K562 (cell line): ENCODE results near the gene STK4. TPM values are rescaled to one million over a fixed set of nuclear protein-coding genes. Genes with fewer than 3 reads are reported as not detected.
"Not testable (repeated sequence)": the region's sequence is repeated elsewhere in the genome, so short reads cannot be mapped to it uniquely, and the experiment has no call there.

Experiments used
- ATAC-seq: fragments of 200-7000 bp; cut with Tn5 transposase; 3 replicates; pipeline ENCODE4 v1.9.1; 2020; ENCODE audit warnings: moderate library complexity
- BruUV-seq: library from RNA; stranded (reverse); fragments of 400-500 nt; replicated peaks from 2 replicates; lab custom pipeline; 2021; lab: Mats Ljungman, UMichigan
- CTCF ChIA-PET: fragments of 300-600 bp; formaldehyde crosslinking; extraction: SDS; loops from one replicate; lab custom pipeline; 2021; ENCODE audit warnings: low intra/inter-chr PET ratio; lab: Yijun Ruan, JAX
- POLR2A ChIA-PET: fragments of 300-600, 350-650 bp; sonication (Branson Sonifier 250); formaldehyde crosslinking; extraction: SDS; loops from one replicate; lab custom pipeline; 2021; ENCODE audit warnings: antibody characterized with exemption, inconsistent platforms; lab: Yijun Ruan, JAX
- DNase-seq, 4 experiments: peaks; one replicate each; pipeline versions ENCODE4 v3.0.0 to v3.0.0-alpha.2; 2011 to 2018; ENCODE audit warnings: low spot score in 3 of 4, mixed read lengths in 3 of 4; ENCODE audit errors: extremely low read depth in 1 of 4
- FAIRE-seq: peaks from 2 replicates; lab custom pipeline; 2011; peaks lifted over from hg19 to GRCh38; lab: Jason Lieb, UNC
- H2AFZ ChIP-seq: 2 replicates; pipeline ENCODE4 v1.6.0; 2011; ENCODE audit warnings: low read depth, low read length, control low read depth, inconsistent platforms
- H3K27ac ChIP-seq: fragments of 200-600 bp; 3 replicates; pipeline ENCODE4 v1.8.0; 2011; ENCODE audit warnings: low read depth, mild to moderate bottlenecking, control low read depth, inconsistent platforms, low read length, moderate library complexity, mixed read lengths; ENCODE audit errors: extremely low read depth
- H3K27me3 ChIP-seq, 2 experiments: fragments of 300-600 bp in 1 of 2; 2 replicates in 1 of 2; 3 replicates in 1 of 2; pipeline versions ENCODE4 v1.6.0 to v1.8.0; 2011; ENCODE audit warnings: inconsistent platforms in 2 of 2, low read length in 2 of 2, mild to moderate bottlenecking in 1 of 2, mixed read lengths in 1 of 2, moderate library complexity in 1 of 2; ENCODE audit not compliant: control insufficient read depth in 2 of 2, insufficient read depth in 2 of 2
- H3K36me3 ChIP-seq: fragments of 300-600 bp; 3 replicates; pipeline ENCODE4 v1.8.0; 2011; ENCODE audit warnings: mild to moderate bottlenecking, low read length, inconsistent platforms; ENCODE audit not compliant: control insufficient read depth, insufficient read depth
- H3K4me1 ChIP-seq, 2 experiments: fragments of 200-600 bp in 1 of 2; replicated peaks in 1 of 2; 2 replicates in 1 of 2; 3 replicates in 1 of 2; pipeline versions ENCODE4 v1.5.1 to v1.8.0; 2011; ENCODE audit warnings: inconsistent platforms in 2 of 2, low read length in 2 of 2, mild to moderate bottlenecking in 1 of 2, mixed read lengths in 1 of 2, moderate library complexity in 1 of 2; ENCODE audit not compliant: control insufficient read depth in 2 of 2, insufficient read depth in 2 of 2
- H3K4me2 ChIP-seq: 2 replicates; pipeline ENCODE4 v1.6.1; 2011; ENCODE audit warnings: low read length, control low read depth, inconsistent platforms, mixed read lengths; ENCODE audit not compliant: insufficient read depth
- H3K4me3 ChIP-seq: fragments of 200-600 bp; sonication (generic), shearing (Covaris generic); 2 replicates; pipeline ENCODE4 v1.5.1; 2016; ENCODE audit warnings: control low read depth, inconsistent platforms
- H3K79me2 ChIP-seq: fragments of 200-600 bp; 3 replicates; pipeline ENCODE4 v1.8.0; 2011; ENCODE audit warnings: low read length, inconsistent platforms; ENCODE audit not compliant: control insufficient read depth, insufficient read depth
- H3K9ac ChIP-seq, 2 experiments: 2 replicates each; pipeline versions ENCODE4 v1.6.0 to v1.6.1; 2011; ENCODE audit warnings: low read depth in 2 of 2, low read length in 2 of 2, control low read depth in 1 of 2, inconsistent platforms in 1 of 2, mild to moderate bottlenecking in 1 of 2, mixed read lengths in 1 of 2; ENCODE audit not compliant: insufficient read depth in 1 of 2
- H3K9me1 ChIP-seq: one replicate; pipeline ENCODE4 v1.6.0; 2011; ENCODE audit warnings: inconsistent platforms, mild to moderate bottlenecking, low read length, moderate library complexity; ENCODE audit not compliant: control insufficient read depth, insufficient read depth
- H3K9me3 ChIP-seq: replicated peaks from 2 replicates; pipeline ENCODE4 v1.5.1; 2011; ENCODE audit warnings: low read depth, low read length, inconsistent platforms; ENCODE audit not compliant: control insufficient read depth, insufficient read depth
- H4K20me1 ChIP-seq: replicated peaks from 2 replicates; pipeline ENCODE4 v1.6.1; 2011; ENCODE audit warnings: low read length, inconsistent platforms, mixed read lengths; ENCODE audit not compliant: control insufficient read depth, insufficient read depth
- CBFA2T2 ChIP-seq: fragments of 450-650 bp; conservative IDR thresholded peaks from 2 replicates; pipeline ENCODE4 v1.6.1; 2017; ENCODE audit warnings: mild to moderate bottlenecking
- DDX20 ChIP-seq: fragments of 450-650 bp; IDR thresholded peaks from 2 replicates; pipeline ENCODE4 v1.6.1; 2016; ENCODE audit warnings: missing genetic modification characterization, low read depth, mild to moderate bottlenecking, missing compliant biosample characterization, moderate library complexity
- RUNX1 ChIP-seq: sonication (generic); IDR thresholded peaks from 2 replicates; pipeline ENCODE4 v1.6.1; 2016; ENCODE audit warnings: antibody characterized with exemption, low read depth
- SIN3B ChIP-seq: fragments of 450-650 bp; IDR thresholded peaks from 2 replicates; pipeline ENCODE4 v1.6.1; 2017; ENCODE audit warnings: low read depth, mild to moderate bottlenecking, moderate library complexity
- TAF15 ChIP-seq: fragments of 200-400 bp; formaldehyde crosslinking; IDR thresholded peaks from 2 replicates; pipeline ENCODE4 v1.6.1; 2017; ENCODE audit warnings: mild to moderate bottlenecking, low read depth, low read length, moderate library complexity
- TAF9B ChIP-seq: fragments of 450-650 bp; IDR thresholded peaks from 2 replicates; pipeline ENCODE4 v1.6.1; 2018; ENCODE audit warnings: mild to moderate bottlenecking; ENCODE audit not compliant: partially characterized antibody
- TOE1 ChIP-seq, 2 experiments: fragments of 450-650 bp in 1 of 2; sonication (generic) in 1 of 2; formaldehyde crosslinking in 1 of 2; IDR thresholded peaks; 2 replicates each; pipeline versions ENCODE4 v1.7.1 to v1.8.0; 2016 to 2022; ENCODE audit warnings: borderline replicate concordance in 2 of 2, mild to moderate bottlenecking in 2 of 2, antibody characterized with exemption in 1 of 2, inconsistent platforms in 1 of 2, low read depth in 1 of 2, missing genetic modification reagents in 1 of 2, moderate library complexity in 1 of 2
- ZFP1 ChIP-seq: fragments of 450-650 bp; formaldehyde crosslinking; IDR thresholded peaks from 2 replicates; pipeline ENCODE4 v1.4.0; 2020; ENCODE audit warnings: mild to moderate bottlenecking, mixed read lengths
- ZNF140 ChIP-seq: fragments of 250-450 bp; sonication (Bioruptor Pico); IDR thresholded peaks from 2 replicates; pipeline ENCODE4 v1.8.0; 2021; ENCODE audit warnings: moderate library complexity, mild to moderate bottlenecking, inconsistent platforms
- WGBS: fragments of 100-300 bp; shearing (Covaris generic); methylation state at CpG from one replicate; pipeline ENCODE4 v1.1.6; 2016; ENCODE audit warnings: low coverage, mixed read lengths; ENCODE audit not compliant: insufficient coverage; ENCODE audit errors: missing lambda C conversion rate; 5-methylcytosine and 5-hydroxymethylcytosine counted together
- in situ Hi-C: fragments of 300-500 bp; cut with MboI; formaldehyde crosslinking; loops from 4 replicates; pipeline ENCODE4 v1.15.0; 2018; ENCODE audit warnings: inconsistent platforms, mixed read lengths
- intact Hi-C: fragments of 100-400 bp; cut with micrococcal nuclease; formaldehyde crosslinking; loops from 2 replicates; pipeline ENCODE4 v1.14.2; 2022
- polyA plus RNA-seq, 8 experiments: library from polyadenylated mRNA; depleted of rRNA in 4 of 8; stranded (reverse) in 5 of 8; unstranded in 3 of 8; fragments of >200 nt; fragmentation: Nextera tagmentation in 2 of 8; fragmentation: Illumina TruSeq in 1 of 8; extraction: Ambion mirVana in 2 of 8; extraction: Trizol in 1 of 8; gene quantifications; 2 replicates each; pipeline versions ENCODE4 v1.2.1 to v1.2.3, GENCODE V29; 2011 to 2014; ENCODE audit warnings: inconsistent platforms in 1 of 8, missing spikeins in 1 of 8
- total RNA-seq, 7 experiments: library from RNA; depleted of rRNA in 6 of 7; stranded (reverse); fragments of >200 nt in 6 of 7; fragmentation: Illumina TruSeq in 2 of 7; extraction: Trizol in 2 of 7; gene quantifications; 2 replicates each; pipeline versions ENCODE4 v1.2.1 to v1.2.3, GENCODE V29; 2011 to 2021; ENCODE audit warnings: low replicate concordance in 1 of 7
- TF ChIP-seq, protein P1 (sequence below): fragments of 250-450 bp; sonication (Bioruptor Pico); IDR thresholded peaks from 2 replicates; pipeline ENCODE4 v1.4.0; 2020

Gene STK4
- total and polyA plus RNA-seq, 9 of the 15 experiments (the other 6 are each of a cell fraction or from before 2014, with no cell fraction given), result 11.9 to 30.6 (median 22.2) TPM

DNA sequence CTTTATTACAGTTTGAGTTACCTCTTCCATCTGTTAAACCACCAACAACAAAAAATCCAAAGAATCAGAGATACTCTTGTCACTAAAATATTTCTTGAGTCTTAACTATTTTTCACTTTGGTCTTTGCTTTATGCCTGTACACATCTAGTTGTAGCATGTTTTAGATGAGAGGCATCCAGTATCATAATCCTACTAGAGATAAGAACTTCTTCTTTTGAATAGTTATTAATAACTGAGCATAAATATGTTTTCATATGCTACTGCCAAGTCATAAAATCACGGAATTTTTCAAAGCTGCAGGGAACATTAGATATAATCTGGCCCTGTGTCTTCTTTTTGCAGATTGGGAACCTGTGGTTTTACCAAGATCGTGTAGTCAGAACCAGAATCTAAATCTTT is 55.3 kb downstream of the STK4 start:
- H3K4me3 ChIP-seq, result no peak overlapping the region
- FAIRE-seq, result no peak
- no peaks in the 10 kb centered on the region for H3K9me3 ChIP-seq
- no peaks in the 10 kb centered on the region for H3K9me1 ChIP-seq
- H3K27me3 ChIP-seq, result no peaks in the 10 kb centered on the region
- H4K20me1 ChIP-seq, result no peaks in the 10 kb centered on the region
- H3K4me1 ChIP-seq, result no peaks in the 10 kb centered on the region
- WGBS, result 65% methylated on average over 2 of the region's 2 CpGs
- no peaks in the 10 kb centered on the region for H3K79me2 ChIP-seq
- ATAC-seq, result no peak
- H3K4me2 ChIP-seq, result no peak overlapping the region
- intact Hi-C loops, result no loop called here
- TF ChIP-seq SIN3B (no peak), ZFP1 (no peak), TOE1 (IDR thresholded peaks at IDR 0.05; ENCODE audit: borderline replicate concordance) (no peak), TOE1 (CRISPR knock-in tag; IDR thresholded peaks at IDR 0.05; ENCODE audit: borderline replicate concordance, low read depth) (no peak), RUNX1 (no peak), TAF15 (no peak), DDX20 (tag) (no peak), ZNF140 (CRISPR knock-in tag) (no peak), CBFA2T2 (no peak), TAF9B (no peak)
- TF ChIP-seq, protein P1, sequence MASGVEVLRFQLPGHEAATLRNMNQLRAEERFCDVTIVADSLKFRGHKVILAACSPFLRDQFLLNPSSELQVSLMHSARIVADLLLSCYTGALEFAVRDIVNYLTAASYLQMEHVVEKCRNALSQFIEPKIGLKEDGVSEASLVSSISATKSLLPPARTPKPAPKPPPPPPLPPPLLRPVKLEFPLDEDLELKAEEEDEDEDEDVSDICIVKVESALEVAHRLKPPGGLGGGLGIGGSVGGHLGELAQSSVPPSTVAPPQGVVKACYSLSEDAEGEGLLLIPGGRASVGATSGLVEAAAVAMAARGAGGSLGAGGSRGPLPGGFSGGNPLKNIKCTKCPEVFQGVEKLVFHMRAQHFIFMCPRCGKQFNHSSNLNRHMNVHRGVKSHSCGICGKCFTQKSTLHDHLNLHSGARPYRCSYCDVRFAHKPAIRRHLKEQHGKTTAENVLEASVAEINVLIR (CRISPR knock-in tag), result no peak
- H3K9ac ChIP-seq, result no peak overlapping the region
- CTCF ChIA-PET, result no interaction called here
- POLR2A ChIA-PET, result no interaction called here
- DNase-seq, result no peak
- peaks cover 56% of the 10 kb centered on the region for H3K36me3 ChIP-seq
- H3K27ac ChIP-seq, result no peak overlapping the region
- BruUV-seq, result no TSS peak
- H2AFZ ChIP-seq, result no peak overlapping the region
- in situ Hi-C loops, result no loop called here

DNA sequence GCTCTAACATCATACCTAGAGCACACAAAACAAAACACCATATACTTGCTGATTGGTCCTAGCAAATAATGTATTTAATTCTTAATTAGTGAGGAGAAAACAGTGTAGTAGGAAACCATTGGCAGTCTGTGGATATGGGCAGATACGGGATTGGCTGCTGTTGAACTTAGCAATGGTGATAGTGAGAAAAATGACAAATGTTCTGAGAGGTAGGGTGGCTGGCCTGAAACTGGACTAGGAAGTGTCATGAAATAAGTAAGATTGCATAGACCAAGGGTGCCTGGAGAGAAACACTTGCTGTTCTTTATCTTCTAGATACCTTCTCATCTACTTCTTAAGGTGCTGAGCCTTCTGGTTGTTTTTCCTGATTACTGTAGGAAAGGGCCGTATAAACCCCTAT is 56.8 kb downstream of the STK4 start:
- CTCF ChIA-PET, H3K79me2 ChIP-seq, H2AFZ ChIP-seq, H3K9me1 ChIP-seq, FAIRE-seq, intact Hi-C loops, BruUV-seq, H3K27me3 ChIP-seq, H3K4me1 ChIP-seq, H3K27ac ChIP-seq, H3K9me3 ChIP-seq, H4K20me1 ChIP-seq, H3K4me3 ChIP-seq, H3K4me2 ChIP-seq, ATAC-seq, DNase-seq, H3K9ac ChIP-seq, POLR2A ChIA-PET, in situ Hi-C loops: not testable (repeated sequence)
- WGBS, result 81% methylated on average over 2 of the region's 2 CpGs
- peaks cover 51% of the 10 kb centered on the region for H3K36me3 ChIP-seq
